IPS-20b (cell line): ENCODE data around the gene ALDH3B1.

Experiments used
- H3K27ac ChIP-seq: one replicate; pipeline ENCODE4 v1.5.1; 2013; ENCODE audit warnings: low read length
- H3K27me3 ChIP-seq: 2 replicates; pipeline ENCODE4 v1.6.1; 2013; ENCODE audit warnings: mild to moderate bottlenecking, low read length, inconsistent platforms; ENCODE audit not compliant: insufficient read depth
- H3K36me3 ChIP-seq: 2 replicates; pipeline ENCODE4 v1.6.1; 2013; ENCODE audit warnings: low read depth, mild to moderate bottlenecking, inconsistent platforms, low read length, moderate library complexity; ENCODE audit not compliant: insufficient read depth
- H3K4me1 ChIP-seq: 2 replicates; pipeline ENCODE4 v1.6.1; 2013; ENCODE audit warnings: mild to moderate bottlenecking, control low read depth, inconsistent platforms, low read length, moderate library complexity; ENCODE audit not compliant: insufficient read depth
- H3K4me3 ChIP-seq: 2 replicates; pipeline ENCODE4 v1.5.1; 2013; ENCODE audit warnings: mild to moderate bottlenecking, low read length, inconsistent platforms
- H3K9ac ChIP-seq: 2 replicates; pipeline ENCODE4 v1.6.1; 2013; ENCODE audit warnings: low read depth, mild to moderate bottlenecking, inconsistent platforms, low read length, moderate library complexity
- H3K9me3 ChIP-seq: 2 replicates; pipeline ENCODE4 v1.6.1; 2013; ENCODE audit warnings: mild to moderate bottlenecking, low read depth, low read length, inconsistent platforms; ENCODE audit not compliant: insufficient read depth

Gene ALDH3B1

GRCh38 chr11:68076371-68077042, 66.4 kb downstream of the ALDH3B1 start:
- H3K27me3 ChIP-seq = no peaks in the 10 kb centered on the region
- H3K27ac ChIP-seq = no peak overlapping the region
- H3K36me3 ChIP-seq = peaks cover 75% of the 10 kb centered on the region
- no peak overlapping the region for H3K9ac ChIP-seq
- H3K4me3 ChIP-seq = no peak overlapping the region
- no peaks in the 10 kb centered on the region for H3K4me1 ChIP-seq
- H3K9me3 ChIP-seq = no peaks in the 10 kb centered on the region

- no peak overlapping the region for H3K9ac ChIP-seq
- H3K4me3 ChIP-seq = no peak overlapping the region
- H3K9me3 ChIP-seq = no peaks in the 10 kb centered on the region
- H3K4me1 ChIP-seq = no peaks in the 10 kb centered on the region
- no peaks in the 10 kb centered on the region for H3K27me3 ChIP-seq
- H3K27ac ChIP-seq = no peak overlapping the region
- H3K36me3 ChIP-seq = peaks cover 71% of the 10 kb centered on the region
These were observed 67.8 kb downstream of the ALDH3B1 start for GRCh38 chr11:68077617-68078582.
